GM18508 (cell line): Measurements from ENCODE around the gene SLC35G6.
"Not testable (repeated sequence)": the region's sequence is repeated elsewhere in the genome, so short reads cannot be mapped to it uniquely, and the experiment has no call there.

Experiments
- ATAC-seq: cut with Tn5 transposase; IDR thresholded peaks from one replicate; pipeline ENCODE4 v1.9.1; 2021; ENCODE audit warnings: moderate number of reproducible peaks; ENCODE audit not compliant: insufficient read depth, unreplicated experiment

SLC35G6 gene

DNA sequence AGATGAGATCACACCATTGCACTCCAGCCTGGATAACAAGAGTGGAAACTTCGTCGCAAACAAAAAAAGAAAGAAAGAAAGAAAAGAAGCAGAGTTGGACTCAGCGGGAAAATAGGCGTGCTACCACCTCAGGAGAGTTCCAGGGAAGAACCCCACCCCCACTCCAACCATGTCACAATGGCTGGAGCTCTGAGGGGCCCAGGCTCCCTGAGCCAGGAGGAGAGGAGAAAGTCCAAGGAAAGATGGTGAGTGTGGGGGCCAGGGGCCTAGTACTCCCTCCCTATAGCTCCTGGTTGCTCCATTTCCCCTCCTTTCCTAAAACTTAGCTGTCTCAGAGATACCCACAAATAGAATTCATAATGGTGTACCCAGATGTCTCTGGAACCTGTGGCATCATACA lies at the start of gene SLC35G6:
Gene SLC35G6, plus strand, starts transcription at position 172 of the 400 bp plus-strand sequence. Its CDS starts 71 bp downstream, at position 243.
- not testable (repeated sequence) for ATAC-seq

DNA sequence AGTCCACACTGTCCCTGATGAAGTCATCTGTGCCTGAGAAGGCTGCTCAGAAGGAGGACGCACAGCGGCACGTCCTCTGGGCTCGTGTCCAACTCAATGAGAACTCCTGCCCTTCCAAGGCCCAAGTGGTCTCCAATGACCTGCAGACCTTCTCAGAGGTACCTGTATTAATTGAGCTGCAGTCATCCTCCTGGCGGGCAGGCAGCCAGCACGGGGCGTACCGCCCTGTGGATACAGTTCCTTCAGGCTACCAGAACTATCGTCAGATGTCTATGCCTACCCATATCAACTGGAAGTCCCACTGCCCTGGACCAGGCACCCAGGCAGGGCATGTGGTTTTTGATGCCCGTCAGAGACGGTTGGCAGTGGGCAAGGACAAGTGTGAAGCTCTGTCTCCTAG lies 49.0 kb upstream of the SLC35G6 start:
- ATAC-seq, result no peak

DNA sequence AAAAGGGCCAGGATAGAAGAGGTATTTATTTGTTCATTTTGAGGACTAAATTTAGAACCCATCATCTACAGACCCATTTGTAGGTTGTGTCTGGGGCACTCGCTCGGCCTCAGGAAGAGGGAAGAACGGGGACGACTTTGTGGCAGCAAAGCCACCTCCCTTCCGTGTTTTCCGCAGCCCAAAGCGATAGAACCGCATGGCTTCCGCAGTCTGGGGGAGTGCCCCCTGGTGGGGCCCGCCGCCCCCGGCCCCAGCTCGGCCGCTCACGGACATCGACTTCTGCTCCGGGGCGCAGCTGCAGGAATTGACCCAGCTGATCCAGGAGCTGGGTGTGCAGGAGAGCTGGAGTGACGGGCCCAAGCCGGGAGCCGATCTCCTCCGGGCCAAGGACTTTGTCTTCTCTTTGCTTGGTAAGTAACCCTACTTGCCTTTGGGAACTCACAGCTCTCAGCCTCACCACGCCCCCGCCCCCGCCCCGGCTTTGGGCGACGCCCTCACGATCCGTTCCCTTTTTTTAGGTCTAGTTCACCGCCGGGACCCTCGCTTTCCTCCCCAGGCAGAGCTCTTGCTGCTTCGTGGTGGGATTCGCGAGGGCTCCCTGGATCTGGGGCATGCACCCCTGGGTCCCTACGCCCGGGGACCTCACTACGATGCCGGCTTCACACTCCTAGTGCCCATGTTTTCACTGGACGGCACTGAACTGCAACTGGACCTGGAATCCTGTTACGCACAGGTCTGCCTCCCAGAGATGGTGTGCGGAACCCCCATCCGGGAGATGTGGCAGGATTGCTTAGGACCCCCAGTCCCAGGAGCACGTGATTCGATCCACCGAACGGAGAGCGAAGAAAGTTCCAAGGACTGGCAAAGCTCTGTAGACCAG lies 45.3 kb upstream of the SLC35G6 start:
- peak; percentile 18 for ATAC-seq

DNA sequence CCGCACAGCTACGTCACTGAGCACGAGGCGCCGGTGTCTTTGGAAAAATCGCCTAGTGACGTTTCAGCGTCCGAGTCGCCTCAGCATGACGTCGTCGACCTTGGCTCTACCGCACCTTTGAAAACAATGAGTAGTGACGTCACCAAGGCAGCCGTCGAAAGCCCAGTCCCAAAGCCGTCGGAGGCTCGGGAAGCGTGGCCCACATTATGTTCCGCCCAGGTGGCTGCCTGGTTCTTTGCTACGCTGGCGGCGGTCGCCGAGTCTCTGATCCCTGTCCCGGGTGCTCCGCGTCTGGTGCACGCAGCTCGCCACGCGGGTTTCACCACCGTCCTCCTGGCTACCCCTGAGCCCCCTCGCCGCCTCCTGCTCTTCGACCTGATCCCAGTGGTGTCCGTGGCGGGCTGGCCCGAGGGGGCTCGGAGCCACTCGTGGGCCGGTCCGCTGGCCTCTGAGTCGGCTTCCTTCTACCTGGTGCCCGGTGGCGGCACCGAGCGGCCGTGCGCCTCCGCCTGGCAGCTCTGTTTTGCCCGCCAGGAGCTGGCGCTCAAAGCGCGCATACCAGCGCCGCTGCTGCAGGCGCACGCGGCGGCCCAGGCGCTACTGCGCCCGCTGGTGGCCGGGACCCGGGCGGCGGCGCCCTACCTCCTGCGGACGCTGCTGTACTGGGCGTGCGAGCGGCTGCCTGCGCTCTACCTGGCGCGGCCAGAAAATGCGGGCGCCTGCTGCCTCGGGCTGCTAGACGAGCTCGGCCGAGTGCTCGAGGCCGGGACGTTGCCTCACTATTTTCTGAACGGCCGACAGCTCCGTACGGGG lies 44.5 kb upstream of the SLC35G6 start:
- ATAC-seq, result no peak

DNA sequence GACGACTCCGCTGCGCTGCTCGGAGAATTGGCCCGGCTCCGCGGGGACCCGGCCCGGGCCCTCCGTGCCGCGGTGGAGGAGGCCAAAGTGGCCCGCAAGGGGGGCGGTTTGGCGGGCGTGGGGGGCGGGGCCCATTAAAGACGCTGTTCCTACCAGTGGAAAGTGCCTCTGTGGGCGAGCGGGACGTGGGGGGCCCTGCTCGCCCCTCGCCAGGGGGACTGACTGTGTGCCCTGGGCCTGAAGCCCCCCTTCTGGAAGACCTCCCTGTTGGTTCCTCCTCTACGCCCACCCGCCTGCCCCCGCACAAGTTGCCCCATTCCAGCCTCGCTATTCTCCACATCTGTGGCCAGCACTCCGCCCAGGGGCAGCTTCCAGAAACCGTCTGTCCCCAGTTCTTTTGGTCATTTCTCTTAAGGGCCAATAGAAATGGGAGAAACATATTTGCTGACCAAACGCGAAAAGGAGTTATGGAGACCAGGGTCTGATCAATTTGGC lies 43.8 kb upstream of the SLC35G6 start:
- ATAC-seq, result no peak

DNA sequence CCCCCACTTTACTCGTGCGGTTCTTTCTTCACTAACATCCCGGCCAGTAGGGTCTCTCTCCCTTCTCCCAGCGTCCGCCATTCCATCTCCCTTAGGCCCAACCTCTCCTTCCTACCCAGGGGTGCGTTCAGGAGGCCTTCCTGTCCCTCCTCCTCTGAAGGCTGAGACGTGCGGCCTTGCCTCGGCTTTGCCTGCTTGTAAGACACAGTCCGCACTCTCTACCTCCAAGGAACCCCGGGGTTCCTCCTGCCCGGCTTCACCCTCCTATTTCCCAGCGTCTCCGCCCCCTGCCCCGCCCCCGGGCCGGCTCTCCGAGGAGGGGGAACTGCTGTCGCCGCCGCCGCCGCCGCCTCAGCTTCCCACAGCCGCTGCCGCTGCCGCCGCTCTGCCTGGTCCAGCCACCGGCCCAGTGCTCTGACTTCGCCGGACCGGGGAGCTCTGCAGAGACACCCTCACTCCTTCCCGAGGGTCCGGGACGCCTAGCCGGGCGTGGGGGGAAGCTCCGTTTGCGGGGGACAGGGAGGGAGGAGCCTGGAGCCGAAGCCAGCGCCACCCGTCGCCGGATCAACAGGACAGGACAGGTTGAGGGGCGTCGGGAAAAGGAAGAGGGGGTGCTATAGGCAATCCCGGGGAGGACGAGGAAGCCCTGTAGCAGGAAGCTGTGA lies 43.2 kb upstream of the SLC35G6 start:
- ATAC-seq, result no peak

DNA sequence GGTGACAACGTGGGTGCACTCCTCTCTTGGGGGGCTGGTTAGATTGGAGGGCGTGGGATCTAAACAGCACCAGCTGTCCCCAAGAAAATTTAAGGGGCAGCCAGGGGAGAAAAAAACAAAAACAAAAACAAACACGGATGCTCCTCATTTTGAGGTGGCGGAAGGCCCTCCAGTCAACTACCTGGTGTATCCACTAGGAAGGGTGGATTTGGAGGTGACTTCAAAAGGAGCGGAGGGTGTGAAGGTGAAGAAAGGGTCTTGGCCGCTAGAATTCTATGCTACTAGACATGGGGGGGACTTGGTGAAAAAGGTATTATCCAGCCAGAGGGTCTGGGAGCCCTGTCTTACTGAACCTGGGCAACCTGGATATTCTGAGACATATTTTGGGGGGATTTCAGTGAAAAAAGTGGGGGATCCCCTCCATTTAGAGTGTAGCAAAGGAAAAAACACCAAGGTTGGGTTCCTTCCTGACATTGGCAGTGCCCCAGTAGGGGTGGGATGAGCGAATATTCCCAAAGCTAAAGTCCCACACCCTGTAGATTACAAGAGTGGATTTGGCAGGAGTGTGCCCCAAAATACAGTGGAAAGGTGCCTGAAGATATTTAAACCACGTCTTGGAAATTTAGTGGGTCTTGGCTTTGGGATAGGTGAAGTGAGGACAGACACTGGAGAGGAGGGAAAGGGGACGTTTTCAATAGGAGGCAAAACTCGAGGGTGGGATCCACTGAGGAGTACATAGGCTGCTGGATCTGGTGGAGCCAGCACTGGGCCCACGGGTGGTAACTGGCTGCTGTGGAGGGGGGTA lies 42.4 kb upstream of the SLC35G6 start:
- ATAC-seq, result no peak

DNA sequence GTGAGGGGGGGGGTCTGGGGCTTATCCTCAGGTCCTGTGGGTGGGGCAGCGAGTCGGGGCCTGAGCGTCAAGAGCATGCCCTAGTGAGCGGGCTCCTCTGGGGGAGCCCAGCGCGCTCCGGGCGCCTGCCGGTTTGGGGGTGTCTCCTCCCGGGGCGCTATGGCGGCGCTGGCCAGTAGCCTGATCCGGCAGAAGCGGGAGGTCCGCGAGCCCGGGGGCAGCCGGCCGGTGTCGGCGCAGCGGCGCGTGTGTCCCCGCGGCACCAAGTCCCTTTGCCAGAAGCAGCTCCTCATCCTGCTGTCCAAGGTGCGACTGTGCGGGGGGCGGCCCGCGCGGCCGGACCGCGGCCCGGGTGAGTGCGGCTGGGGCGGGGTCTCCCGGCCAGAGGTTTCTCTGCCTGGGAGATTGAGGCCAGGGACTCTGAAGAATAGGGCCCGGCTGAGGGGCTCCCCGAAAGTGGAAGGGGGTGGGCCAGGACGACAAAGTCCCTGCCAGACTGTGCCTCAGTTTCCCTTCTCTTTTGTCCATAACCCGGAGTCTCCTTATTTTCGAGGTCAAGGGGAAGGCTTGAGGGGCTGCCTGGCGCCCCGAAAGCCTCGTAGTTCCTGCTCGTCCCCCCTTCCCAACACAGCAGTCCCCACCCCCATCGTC lies 41.7 kb upstream of the SLC35G6 start, which contains the start of gene FGF11:
Gene FGF11, plus strand, starts transcription at position 51 of the 651 bp plus-strand sequence. Its CDS starts 109 bp downstream, at position 160.
- ATAC-seq, result no peak

DNA sequence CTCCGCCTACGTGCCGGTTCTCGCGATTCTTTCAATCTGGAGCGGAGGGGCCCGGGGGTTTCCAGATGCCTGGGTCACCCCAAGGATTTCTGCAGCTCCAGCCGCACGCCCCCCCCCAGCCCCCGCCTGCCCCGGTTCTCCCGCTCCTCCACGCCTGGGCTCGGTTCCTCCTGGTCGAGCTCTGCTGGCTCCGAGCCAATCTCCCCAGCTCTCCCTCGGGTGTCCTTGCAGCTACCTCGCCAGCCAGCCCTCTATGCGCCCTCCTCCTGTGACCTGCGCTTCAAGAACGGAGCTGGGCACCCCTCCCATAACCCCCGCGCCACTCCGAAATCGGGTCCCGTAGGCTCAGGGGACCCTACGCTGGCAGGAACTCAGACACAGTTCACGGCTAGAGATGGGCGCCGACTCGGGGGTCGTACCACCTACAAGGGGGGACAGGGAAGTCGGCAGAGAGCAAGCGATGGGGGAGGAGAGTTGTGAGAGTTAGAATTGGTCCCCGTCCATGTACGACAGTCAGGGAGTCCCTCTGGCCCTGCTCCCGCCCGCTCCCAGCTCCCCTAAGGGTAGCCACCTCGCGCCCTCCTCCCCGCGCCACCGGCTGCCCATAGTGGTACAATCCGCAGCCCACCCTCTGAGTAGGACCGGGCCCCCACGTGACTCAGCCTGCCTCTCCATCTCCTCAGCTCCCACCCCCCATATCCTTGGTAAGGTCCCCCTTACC lies 41.0 kb upstream of the SLC35G6 start:
- no peak for ATAC-seq

DNA sequence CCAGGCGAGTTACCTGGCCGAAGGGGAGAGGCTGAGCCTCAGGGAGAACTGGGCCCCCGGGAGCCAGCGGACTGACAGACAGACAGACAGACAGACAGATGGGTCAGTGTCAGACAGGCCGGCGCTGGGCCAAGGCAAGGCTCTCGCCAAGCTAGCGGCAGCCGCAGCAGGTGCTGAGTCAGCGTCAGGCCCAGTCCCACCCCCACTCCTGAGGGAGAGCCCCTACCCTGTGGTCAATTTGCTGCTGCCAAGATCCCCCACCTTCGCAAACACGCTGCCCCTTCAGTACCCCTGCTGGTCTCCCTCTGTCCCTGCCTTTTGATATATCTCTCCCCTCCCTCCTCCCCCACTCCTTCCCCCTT lies 40.4 kb upstream of the SLC35G6 start:
- no peak for ATAC-seq

DNA sequence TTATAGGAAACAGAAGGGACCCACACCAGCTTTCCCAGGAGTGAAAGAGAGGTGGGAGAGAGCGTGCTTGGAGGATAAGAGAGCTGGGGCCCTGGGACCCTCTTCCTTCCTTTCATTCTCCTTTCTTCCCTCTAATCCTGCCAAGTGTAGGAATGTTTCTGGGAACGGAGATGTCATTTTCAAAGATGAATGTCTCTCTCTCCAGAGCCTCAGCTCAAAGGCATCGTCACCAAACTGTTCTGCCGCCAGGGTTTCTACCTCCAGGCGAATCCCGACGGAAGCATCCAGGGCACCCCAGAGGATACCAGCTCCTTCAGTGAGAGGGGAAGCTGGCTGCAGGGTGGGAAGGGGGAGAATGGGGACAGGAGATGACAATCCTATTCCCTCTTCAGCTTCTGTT lies 40.0 kb upstream of the SLC35G6 start:
- ATAC-seq, result no peak

DNA sequence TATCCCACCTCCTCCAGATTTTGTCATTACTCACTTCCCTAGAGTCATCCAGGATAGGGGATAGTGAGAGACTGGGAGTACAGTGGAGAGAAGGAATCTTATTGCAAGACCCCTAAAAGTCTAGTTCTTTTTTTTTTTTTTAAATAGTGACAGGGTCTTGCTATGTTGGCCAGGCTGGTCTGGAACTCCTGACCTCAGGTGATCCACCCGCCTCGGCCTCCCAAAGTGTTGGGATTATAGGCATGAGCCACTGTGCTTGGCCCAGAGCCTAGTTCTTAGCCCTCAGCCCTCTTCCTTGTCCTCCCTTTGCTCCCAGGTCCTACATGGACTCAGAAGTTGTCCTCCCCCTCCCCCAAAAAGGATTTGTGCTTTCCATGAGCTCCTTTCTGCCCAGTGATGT lies 39.1 kb upstream of the SLC35G6 start:
- no peak for ATAC-seq

DNA sequence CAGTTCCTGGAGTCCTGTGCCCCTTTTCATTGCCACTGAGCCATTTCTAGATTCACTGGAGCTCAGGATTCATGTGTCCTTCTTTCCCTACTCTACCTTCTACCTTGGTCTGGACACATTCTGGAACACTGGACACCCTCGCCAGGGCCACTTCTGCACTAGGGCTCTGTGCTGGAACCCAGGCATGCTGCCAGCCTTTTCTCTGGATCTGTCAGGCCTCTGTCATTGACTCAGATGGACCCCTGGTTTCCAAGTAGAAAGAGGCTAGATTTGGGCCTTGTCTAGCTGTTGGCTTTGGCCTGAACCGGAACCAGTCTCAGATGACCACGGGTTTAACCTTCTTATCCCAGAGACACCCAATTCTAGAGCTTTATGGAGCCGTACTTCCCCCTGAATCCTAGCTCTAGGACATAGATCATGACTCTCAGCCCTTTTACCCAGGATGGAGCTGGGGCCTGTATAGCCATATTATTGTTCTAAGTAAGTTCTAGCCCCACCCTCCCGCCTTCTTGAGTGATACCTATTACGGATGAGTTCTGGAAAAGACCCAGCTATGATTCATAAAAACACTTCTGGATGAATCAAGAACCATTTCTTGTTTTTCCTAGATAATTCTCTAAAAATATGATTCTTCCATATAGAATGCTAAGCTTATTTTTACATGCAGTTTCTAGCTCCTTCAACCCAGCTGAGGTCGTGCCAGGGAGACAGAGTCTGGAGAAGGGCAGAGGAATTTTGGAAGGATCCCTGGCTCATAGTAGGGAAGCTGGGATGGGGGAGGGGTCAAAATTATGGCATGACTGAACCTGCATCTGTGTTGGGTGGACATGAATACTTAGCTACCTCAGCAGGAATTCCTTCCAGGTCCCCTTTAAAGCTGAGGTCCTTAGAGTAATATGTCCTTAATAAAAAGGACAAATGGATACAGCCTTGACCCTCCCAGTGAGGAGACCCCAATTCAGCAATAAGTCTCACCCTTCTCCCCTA lies 37.5 kb upstream of the SLC35G6 start:
- ATAC-seq, result no peak

DNA sequence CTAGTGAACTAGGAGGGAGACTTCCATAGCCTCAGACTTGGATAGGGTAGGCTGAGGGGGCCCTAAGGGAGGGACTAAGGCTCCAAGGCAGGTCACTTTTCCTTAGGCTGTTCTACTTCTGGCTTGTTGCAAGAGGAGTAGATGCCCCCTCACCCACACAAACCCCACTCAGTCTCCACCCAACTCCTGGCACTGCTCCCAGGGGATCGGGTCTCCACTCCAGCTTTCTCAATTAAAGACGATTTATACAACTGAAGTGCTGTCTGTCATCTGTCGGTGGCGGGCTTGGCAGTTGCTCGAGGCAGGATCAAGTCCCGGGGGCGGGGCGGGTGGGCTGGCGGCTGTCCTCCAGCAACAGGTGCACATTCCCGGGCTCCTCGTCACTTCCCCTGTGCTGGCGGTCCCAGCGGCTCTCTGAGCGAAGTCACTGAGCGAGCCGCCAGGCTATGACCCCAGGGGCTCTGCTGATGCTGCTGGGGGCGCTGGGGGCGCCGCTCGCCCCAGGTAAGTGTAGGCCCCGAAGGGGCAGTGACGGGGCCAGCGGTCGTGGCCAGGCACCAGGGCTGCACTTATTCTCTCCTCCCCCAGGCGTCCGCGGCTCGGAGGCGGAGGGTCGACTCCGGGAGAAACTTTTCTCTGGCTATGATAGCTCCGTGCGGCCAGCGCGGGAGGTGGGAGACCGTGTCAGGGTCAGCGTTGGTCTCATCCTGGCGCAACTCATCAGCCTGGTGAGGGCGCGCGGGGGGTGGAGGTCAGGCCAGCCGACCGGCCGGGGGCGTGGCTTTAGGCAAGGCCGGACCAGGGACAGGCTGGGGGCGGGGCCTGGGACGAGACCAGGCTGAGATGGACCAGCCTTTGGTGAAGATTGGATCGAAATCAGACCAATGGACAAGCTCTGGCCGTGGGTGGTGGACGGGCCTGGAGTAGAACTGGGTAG lies 36.3 kb upstream of the SLC35G6 start, which contains the start of gene CHRNB1:
Gene CHRNB1, plus strand, starts transcription at position 380 of the 937 bp plus-strand sequence. Its CDS starts 67 bp downstream, at position 447.
- no peak for ATAC-seq

DNA sequence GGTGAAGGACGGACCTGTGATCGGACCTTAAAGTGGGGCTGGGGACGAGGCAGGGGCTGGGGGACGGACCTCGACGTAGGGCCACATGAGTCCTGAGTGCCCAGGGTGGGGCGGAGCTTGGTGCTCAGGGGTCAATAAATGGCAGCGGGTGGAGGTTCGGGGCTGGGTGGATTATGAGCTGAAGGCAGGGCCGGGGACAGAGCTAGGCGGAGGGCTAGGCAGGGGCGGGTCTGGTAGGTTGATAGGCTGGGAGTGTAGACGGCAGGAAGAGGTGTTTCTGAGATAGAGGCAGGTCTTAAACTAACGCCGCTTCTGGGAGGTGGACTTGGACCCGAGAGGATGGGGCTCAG lies 35.7 kb upstream of the SLC35G6 start:
- ATAC-seq, result no peak

DNA sequence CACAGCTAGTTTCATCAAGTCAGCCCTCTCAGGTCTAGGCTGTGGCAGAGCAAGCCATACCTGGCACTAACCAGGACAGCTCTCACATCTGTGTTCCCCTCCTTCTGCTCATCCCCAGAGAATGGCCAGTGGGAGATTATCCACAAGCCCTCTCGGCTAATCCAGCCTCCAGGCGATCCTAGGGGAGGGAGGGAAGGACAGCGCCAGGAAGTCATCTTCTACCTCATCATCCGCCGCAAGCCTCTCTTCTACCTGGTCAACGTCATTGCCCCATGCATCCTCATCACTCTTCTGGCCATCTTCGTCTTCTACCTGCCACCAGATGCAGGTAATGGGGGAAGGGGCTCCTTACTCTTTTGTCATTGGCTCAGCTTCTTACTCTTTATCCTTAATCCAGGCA lies 32.8 kb upstream of the SLC35G6 start:
- ATAC-seq, result no peak
